Stimulated activated CD8-positive, alpha-beta memory T cell treated with anti-CD3 and anti-CD28 coated beads, Interleukin-12 subunit alpha, Interleukin-12 subunit beta, amount 100 ng/mL, for 1 hour (primary cell): ENCODE measurements around the gene ANGPTL8.
A peak's percentile ranks its signal among the peaks of the same experiment; 100 is the strongest.

ENCODE experiments used
- DNase-seq: peaks from one replicate; pipeline ENCODE4 v3.0.0-alpha.2; 2020; ENCODE audit warnings: low read depth

ANGPTL8 gene

DNA sequence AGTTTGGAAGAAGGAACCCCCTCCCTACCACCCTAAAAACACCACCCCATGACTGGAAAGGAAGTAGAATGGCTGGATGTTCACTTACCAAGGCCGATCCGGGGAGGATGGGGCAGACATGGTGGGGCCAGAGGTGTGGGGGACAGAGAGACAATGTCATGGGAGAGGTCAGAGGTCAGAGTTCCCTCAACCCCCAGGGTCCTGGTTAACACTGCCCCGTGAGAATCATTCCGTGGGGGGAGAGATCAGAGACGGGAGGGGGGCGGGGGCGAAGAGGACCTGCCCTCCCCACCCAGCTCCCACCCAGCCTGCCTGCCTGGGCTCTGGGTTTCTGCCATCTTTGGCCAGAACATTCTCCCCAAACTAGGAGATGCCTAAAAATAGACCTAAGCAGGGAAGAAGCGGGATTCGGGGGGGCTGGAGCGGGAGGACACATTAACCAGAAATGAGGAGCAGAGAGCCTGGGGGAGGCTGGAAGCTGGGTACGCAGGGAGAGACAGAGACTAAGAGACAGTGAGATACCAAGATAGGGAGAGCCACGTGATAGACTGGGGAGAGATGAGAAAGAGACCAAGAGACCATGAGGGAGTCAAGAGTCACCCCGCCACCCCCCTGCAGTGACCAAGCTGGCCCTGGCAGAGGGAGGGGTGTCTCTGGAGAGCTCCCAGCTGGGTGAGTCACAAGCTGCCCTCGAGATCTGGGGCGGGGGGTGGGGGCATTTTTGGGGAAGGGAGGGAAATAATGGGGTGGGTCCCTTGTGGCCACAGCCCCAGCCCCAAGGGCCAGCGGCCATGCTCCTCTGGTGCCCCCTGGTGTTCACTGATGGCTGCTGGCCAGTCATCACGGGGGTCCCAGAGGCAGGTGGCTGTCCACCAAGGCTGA, 36.0 kb upstream of the ANGPTL8 start:
- DNase-seq = peak; percentile 21

GRCh38 chr19:11204076-11204602, 35.3 kb upstream of the ANGPTL8 start:
- no peak for DNase-seq

GRCh38 chr19:11204943-11205349, 34.5 kb upstream of the ANGPTL8 start:
- no peak for DNase-seq

- DNase-seq = no peak
These were observed 33.4 kb upstream of the ANGPTL8 start for GRCh38 chr19:11205939-11206570.

DNA sequence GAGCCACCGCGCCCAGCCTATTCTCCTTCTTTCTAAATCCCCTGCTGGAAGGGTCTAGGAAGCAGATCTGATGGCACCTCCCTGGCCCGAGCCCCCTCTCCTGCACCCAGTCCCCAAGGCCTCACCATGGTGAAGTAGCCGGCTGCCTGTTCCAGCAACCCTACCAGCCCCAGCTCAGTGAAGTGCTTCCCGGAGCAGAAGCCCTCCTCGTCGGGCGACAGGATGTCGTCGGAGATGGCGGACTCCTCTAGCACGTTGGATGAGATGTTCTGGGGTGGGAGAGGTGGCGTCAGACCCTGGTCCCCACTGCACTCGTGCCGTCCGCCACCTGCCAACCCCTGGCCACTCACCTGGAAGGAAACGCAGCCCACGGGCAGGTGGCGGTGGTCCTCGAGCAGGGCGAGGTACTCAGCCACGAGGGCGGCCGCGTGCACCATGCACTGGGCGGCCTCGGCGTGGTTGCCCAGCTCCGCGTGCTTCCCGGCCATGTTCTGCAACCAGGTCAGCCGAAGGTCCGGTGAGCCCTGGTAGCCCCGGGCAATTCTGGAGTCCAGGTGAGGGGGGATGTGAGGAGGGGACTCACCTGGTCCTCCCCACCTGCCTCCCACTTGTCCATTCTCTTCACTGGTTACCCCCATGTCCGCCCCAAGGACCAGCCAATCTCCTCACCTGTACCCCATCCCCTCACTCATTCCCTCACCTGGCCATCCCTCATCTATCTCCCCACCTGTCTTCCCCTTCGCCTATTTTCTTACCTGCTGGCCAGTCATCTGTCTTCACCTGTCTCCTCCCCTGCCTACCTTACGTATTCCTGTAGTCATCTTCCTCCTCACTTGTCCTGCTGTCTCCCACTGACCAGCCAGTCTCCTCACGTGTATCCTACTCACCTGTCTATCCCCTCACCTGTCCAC, 30.6 kb upstream of the ANGPTL8 start:
- DNase-seq = no peak

DNA sequence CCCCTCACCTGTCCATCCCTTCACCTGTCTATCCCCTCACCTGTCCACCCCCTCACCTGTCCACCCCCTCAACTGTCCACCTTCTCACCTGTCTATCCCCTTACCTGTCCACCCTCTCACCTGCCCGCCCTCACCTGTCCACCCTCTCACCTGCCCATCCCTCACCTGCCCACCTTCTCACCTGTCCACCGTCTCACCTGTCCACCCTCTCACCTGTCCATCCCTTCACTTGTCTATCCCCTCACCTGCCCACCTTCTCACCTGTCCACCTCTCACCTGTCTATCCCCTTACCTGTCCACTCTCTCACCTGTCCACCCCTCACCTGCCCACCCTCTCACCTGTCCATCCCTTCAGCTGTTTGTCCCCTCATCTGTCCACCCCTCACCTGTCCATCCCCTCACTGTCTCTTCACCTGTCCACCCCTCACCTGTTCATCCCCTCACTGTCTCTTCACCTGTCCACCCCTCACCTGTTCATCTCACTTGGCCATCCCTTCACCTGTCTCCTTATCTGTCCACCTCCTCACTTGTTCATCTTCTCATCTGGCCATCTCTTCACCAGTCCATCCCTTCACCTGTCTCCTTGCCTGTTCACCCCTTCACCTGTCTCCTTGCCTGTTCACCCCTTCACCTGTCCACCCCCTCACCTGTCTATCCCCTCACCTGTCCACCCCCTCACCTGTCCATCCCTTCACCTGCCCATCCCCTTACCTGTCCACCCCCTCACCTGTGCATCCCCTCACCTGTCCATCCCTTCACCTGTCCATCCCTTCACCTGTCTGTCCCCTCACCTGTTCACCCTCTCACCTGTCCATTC, 29.4 kb upstream of the ANGPTL8 start:
- no peak for DNase-seq

- no peak for DNase-seq
These were observed 28.8 kb upstream of the ANGPTL8 start for GRCh38 chr19:11210656-11210928.

GRCh38 chr19:11214387-11214786, 25.0 kb upstream of the ANGPTL8 start:
- DNase-seq = no peak

- DNase-seq = no peak
These were observed 18.3 kb upstream of the ANGPTL8 start for GRCh38 chr19:11221082-11221598.

DNA sequence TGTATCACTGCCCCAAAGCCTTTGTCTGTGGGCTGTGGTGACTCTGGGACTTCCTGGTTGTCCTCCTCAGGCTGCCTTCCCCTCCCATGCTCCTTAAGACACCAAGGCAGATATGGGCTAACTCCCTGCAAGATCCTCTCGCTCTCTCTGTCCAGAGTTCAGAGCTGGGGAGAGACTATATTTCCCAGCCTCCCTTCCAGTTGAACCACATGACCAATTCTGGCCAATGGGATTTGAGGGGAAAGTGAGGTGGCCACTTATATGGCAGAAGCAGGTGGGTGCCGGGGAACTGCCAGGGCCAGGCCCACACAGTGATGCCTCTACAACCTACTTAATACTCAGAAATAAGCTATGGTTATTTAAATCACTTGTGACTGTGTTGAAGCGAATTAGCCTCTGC, 16.2 kb upstream of the ANGPTL8 start:
- DNase-seq = no peak

GRCh38 chr19:11224429-11224828, 15.0 kb upstream of the ANGPTL8 start:
- no peak for DNase-seq

GRCh38 chr19:11225172-11225571, 14.2 kb upstream of the ANGPTL8 start:
- no peak for DNase-seq

- no peak for DNase-seq
These were observed 13.6 kb upstream of the ANGPTL8 start for GRCh38 chr19:11225815-11226214.

- DNase-seq = no peak
These were observed 12.7 kb upstream of the ANGPTL8 start for GRCh38 chr19:11226716-11227166.

- DNase-seq = no peak
These were observed 12.1 kb upstream of the ANGPTL8 start for GRCh38 chr19:11227195-11227886.

- DNase-seq = no peak
These were observed 8.6 kb upstream of the ANGPTL8 start for GRCh38 chr19:11230621-11231386.

GRCh38 chr19:11232555-11232954, 6.9 kb upstream of the ANGPTL8 start:
- no peak for DNase-seq

DNA sequence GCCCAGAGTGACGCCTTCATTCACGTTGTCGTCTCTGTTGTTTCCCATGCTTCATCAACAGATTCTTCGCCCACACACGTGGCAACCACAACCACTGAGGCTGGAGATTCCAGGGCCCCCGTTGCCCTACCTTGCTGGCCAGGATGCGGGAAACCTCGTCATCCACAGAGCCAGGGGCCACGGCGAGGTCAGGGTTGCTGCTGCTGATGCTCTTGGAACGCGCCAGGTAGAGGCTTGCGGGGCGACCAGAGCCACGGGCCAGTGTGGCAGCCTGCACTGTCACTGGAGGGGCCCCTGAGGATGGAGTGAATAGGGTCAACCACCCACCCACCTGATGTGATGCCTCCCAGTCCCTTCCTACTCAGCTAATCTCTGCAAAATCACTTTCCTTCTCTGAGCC, 6.3 kb upstream of the ANGPTL8 start:
- DNase-seq = no peak

DNA sequence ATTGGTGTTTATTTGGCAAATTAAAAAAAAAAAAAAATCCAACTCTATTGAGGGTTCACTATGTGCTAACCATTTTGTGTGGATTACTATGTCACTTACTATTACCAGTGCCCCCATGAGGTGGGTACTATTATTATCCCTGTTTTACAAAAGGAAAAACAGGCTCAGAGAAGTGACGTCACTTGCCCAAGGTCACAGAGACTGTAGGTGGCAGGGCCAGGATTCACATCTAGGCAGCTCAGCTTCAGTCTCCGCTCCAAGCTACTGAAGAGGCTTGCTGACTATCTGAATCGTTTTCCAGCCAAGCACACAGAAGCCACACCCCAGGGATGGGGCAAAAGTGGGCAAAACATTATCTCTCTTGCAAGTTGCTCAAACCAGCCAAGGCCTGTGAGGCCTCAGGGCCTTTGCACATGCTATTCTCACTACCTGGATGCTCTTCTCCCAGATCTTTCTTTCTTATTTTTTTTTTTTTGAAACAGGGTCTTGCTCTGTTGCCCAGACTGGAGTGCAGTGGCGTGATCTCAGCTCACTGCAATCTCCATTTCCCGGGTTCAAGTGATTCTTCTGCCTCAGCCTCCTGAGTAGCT, 4.8 kb upstream of the ANGPTL8 start:
- no peak for DNase-seq
